ENCODE data around the gene ARHGAP10. TPM values are rescaled to one million over a fixed set of nuclear protein-coding genes. Genes with fewer than 3 reads are reported as not detected.

The ARHGAP10 gene
- total RNA-seq, 1 donor from 2014 or later, result 28.0 TPM

- Histone ChIP-seq H2AFZ (ENCODE audit: low read depth, low read length) (no peak overlapping the region), H3K9ac (ENCODE audit: low read length) (no peak overlapping the region), H3K27ac (ENCODE audit: low read depth, low read length) (no peak overlapping the region), H3K4me2 (ENCODE audit: low read length) (no peak overlapping the region), H3K9me3 (ENCODE audit: insufficient read depth, low read depth, low read length) (no peaks in the 10 kb centered on the region), H4K20me1 (ENCODE audit: insufficient read depth, low read length) (no peaks in the 10 kb centered on the region), H3K4me3 (ENCODE audit: insufficient read depth, low read depth, low read length) (no peak overlapping the region), H3K4me1 (ENCODE audit: insufficient read depth, low read length) (no peaks in the 10 kb centered on the region), H3K79me2 (ENCODE audit: insufficient read depth, low read length) (no peaks in the 10 kb centered on the region), H3K27me3 (ENCODE audit: insufficient read depth, low read length) (peaks cover 2% of the 10 kb centered on the region), H3K36me3 (ENCODE audit: insufficient read depth, low read length) (no peaks in the 10 kb centered on the region)
- DNase-seq (ENCODE audit: low read depth) (no peak), FAIRE-seq (no peak)
- Mint-ChIP-seq H3K36me3 (ENCODE audit: low read depth, unreplicated experiment) (peaks cover 5% of the 10 kb centered on the region), H3K4me3 (ENCODE audit: unreplicated experiment) (no peak overlapping the region), H3K27me3 (ENCODE audit: low read depth, unreplicated experiment) (peaks cover 6% of the 10 kb centered on the region), H3K9me3 (ENCODE audit: unreplicated experiment) (peaks cover 9% of the 10 kb centered on the region), H3K4me1 (ENCODE audit: low read depth, unreplicated experiment) (no peaks in the 10 kb centered on the region), H3K27ac (ENCODE audit: unreplicated experiment) (no peak overlapping the region)
- TF ChIP-seq, protein P1, sequence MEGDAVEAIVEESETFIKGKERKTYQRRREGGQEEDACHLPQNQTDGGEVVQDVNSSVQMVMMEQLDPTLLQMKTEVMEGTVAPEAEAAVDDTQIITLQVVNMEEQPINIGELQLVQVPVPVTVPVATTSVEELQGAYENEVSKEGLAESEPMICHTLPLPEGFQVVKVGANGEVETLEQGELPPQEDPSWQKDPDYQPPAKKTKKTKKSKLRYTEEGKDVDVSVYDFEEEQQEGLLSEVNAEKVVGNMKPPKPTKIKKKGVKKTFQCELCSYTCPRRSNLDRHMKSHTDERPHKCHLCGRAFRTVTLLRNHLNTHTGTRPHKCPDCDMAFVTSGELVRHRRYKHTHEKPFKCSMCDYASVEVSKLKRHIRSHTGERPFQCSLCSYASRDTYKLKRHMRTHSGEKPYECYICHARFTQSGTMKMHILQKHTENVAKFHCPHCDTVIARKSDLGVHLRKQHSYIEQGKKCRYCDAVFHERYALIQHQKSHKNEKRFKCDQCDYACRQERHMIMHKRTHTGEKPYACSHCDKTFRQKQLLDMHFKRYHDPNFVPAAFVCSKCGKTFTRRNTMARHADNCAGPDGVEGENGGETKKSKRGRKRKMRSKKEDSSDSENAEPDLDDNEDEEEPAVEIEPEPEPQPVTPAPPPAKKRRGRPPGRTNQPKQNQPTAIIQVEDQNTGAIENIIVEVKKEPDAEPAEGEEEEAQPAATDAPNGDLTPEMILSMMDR (IDR thresholded peaks at IDR 0.05; ENCODE audit: insufficient read depth, low read depth, low read length), result no peak
- no peak for TF ChIP-seq EZH2 (IDR thresholded peaks at IDR 0.05; ENCODE audit: insufficient read depth, low read length)
Observed at GRCh38 chr4:148101235-148101634, 369.3 kb downstream of the ARHGAP10 start.

- Histone ChIP-seq H3K9me3 (ENCODE audit: insufficient read depth, low read depth, low read length) (no peaks in the 10 kb centered on the region), H4K20me1 (ENCODE audit: insufficient read depth, low read length) (no peaks in the 10 kb centered on the region), H3K4me1 (ENCODE audit: insufficient read depth, low read length) (no peaks in the 10 kb centered on the region), H3K36me3 (ENCODE audit: insufficient read depth, low read length) (no peaks in the 10 kb centered on the region), H3K27me3 (ENCODE audit: insufficient read depth, low read length) (peaks cover 2% of the 10 kb centered on the region), H3K4me3 (ENCODE audit: insufficient read depth, low read depth, low read length) (no peak overlapping the region), H3K27ac (ENCODE audit: low read depth, low read length) (no peak overlapping the region), H3K79me2 (ENCODE audit: insufficient read depth, low read length) (no peaks in the 10 kb centered on the region), H2AFZ (ENCODE audit: low read depth, low read length) (no peak overlapping the region), H3K4me2 (ENCODE audit: low read length) (no peak overlapping the region), H3K9ac (ENCODE audit: low read length) (no peak overlapping the region)
- Mint-ChIP-seq H3K36me3 (ENCODE audit: low read depth, unreplicated experiment) (peaks cover 5% of the 10 kb centered on the region), H3K9me3 (ENCODE audit: unreplicated experiment) (peaks cover 12% of the 10 kb centered on the region), H3K27ac (ENCODE audit: unreplicated experiment) (no peak overlapping the region), H3K4me1 (ENCODE audit: low read depth, unreplicated experiment) (no peaks in the 10 kb centered on the region), H3K4me3 (ENCODE audit: unreplicated experiment) (no peak overlapping the region), H3K27me3 (ENCODE audit: low read depth, unreplicated experiment) (peaks cover 6% of the 10 kb centered on the region)
- FAIRE-seq, result no peak
- DNase-seq (ENCODE audit: low read depth), result no peak
- TF ChIP-seq, protein P1 (IDR thresholded peaks at IDR 0.05; ENCODE audit: insufficient read depth, low read depth, low read length), result no peak
- no peak for TF ChIP-seq EZH2 (IDR thresholded peaks at IDR 0.05; ENCODE audit: insufficient read depth, low read length)
Observed at GRCh38 chr4:148101790-148102189, 369.9 kb downstream of the ARHGAP10 start.

GRCh38 chr4:148103597-148104355 is 371.9 kb downstream of the ARHGAP10 start:
- no peak overlapping the region for H3K27ac ChIP-seq (ENCODE audit: low read depth, low read length)
- no peak overlapping the region for H3K27ac Mint-ChIP-seq (ENCODE audit: unreplicated experiment)
- H3K4me1 Mint-ChIP-seq (ENCODE audit: low read depth, unreplicated experiment), result no peaks in the 10 kb centered on the region
- H3K27me3 Mint-ChIP-seq (ENCODE audit: low read depth, unreplicated experiment), result peaks cover 6% of the 10 kb centered on the region
- no peaks in the 10 kb centered on the region for H3K4me1 ChIP-seq (ENCODE audit: insufficient read depth, low read length)
- no peaks in the 10 kb centered on the region for H3K36me3 ChIP-seq (ENCODE audit: insufficient read depth, low read length)
- DNase-seq (ENCODE audit: low read depth) (peak; percentile 65), FAIRE-seq (no peak)
- no peak for TF ChIP-seq EZH2 (IDR thresholded peaks at IDR 0.05; ENCODE audit: insufficient read depth, low read length)
- TF ChIP-seq, protein P1 (IDR thresholded peaks at IDR 0.05; ENCODE audit: insufficient read depth, low read depth, low read length), result no peak
- H3K27me3 ChIP-seq (ENCODE audit: insufficient read depth, low read length), result peaks cover 2% of the 10 kb centered on the region
- no peak overlapping the region for H3K4me2 ChIP-seq (ENCODE audit: low read length)
- no peak overlapping the region for H3K4me3 ChIP-seq (ENCODE audit: insufficient read depth, low read depth, low read length)
- no peak overlapping the region for H3K4me3 Mint-ChIP-seq (ENCODE audit: unreplicated experiment)
- H3K36me3 Mint-ChIP-seq (ENCODE audit: low read depth, unreplicated experiment), result peaks cover 8% of the 10 kb centered on the region
- H4K20me1 ChIP-seq (ENCODE audit: insufficient read depth, low read length), result no peaks in the 10 kb centered on the region
- H2AFZ ChIP-seq (ENCODE audit: low read depth, low read length), result no peak overlapping the region
- H3K9me3 ChIP-seq (ENCODE audit: insufficient read depth, low read depth, low read length), result no peaks in the 10 kb centered on the region
- H3K9me3 Mint-ChIP-seq (ENCODE audit: unreplicated experiment), result peaks cover 19% of the 10 kb centered on the region
- H3K79me2 ChIP-seq (ENCODE audit: insufficient read depth, low read length), result no peaks in the 10 kb centered on the region
- H3K9ac ChIP-seq (ENCODE audit: low read length), result no peak overlapping the region

Data from astrocyte (in vitro differentiated cells and primary cell).